ENCODE measurements around the gene GAS7.
"Not testable (repeated sequence)": the region's sequence is repeated elsewhere in the genome, so short reads cannot be mapped to it uniquely, and the experiment has no call there.

GAS7 gene

GRCh38 chr17:10010752-10011151 lies 187.7 kb downstream of the GAS7 start:
- no peak for DNase-seq

GRCh38 chr17:10003705-10004104 lies 194.7 kb downstream of the GAS7 start:
- no peak for DNase-seq

- not testable (repeated sequence) for DNase-seq
These were observed 195.6 kb downstream of the GAS7 start for GRCh38 chr17:10002567-10003360.

DNA sequence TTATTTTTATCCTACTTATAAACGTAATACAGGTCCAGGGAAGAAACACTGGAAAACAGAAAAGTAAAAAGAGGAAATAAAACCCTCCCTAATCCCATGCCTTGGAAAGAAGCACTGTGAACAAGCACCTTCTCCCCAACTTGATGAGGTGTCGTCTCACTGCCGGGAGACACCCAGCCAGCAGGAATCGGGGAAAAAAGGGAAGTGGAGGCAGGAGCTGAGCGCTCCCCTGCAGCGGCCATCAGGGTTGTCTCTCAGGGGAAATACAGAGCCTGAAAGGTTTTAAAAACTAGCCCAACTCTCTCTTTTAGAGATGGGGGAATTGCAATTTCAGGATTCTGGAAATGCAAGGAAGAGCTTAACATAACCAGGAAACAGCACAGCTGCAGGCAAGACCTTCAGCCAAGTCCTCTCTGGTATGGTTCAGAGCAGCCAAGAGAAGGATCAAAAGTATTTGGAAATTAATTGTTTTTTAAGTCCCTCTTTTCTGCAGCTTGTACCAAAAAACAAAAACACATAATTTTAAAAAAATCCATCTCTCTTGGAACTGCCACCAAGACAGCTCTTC lies 197.0 kb downstream of the GAS7 start:
- DNase-seq = peak; percentile 54

DNA sequence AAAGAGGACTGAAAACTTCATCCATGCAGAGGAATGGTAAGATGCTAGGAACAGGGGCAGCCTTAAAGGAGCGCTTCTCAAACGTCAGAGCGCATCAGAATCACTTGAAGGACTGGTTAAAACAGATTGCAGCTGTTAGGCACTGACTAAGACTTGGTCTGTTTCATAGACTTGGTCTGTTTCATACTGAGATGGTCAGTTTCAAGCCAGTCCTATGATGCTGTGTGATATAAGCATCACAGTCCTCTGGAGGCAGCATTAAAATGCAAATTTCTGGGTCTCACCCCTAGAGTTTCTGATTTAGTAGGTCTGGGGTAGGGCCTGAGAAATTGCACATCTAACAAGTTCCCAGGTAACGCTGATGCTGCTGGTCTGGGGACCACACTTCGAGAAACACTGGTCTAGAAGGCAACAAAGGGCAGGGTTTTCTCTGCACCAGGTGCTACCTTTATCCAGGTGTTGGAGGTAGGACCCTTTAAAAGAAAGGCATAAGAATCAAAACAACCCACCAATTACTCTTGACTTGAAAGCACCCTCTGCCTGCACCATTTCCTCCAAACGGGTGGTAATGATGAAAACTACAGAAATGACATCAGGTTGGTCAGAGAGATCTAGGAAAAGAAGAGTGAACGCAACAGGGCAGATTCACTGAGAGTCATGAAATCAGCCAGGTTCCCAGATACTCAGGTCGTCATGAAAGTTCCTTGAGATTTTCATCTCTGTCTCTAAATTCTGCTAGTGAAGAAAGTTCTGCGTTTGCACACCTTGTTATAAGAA lies 198.3 kb downstream of the GAS7 start:
- DNase-seq = no peak

GRCh38 chr17:9998060-9998459 lies 200.3 kb downstream of the GAS7 start:
- DNase-seq = no peak

DNA sequence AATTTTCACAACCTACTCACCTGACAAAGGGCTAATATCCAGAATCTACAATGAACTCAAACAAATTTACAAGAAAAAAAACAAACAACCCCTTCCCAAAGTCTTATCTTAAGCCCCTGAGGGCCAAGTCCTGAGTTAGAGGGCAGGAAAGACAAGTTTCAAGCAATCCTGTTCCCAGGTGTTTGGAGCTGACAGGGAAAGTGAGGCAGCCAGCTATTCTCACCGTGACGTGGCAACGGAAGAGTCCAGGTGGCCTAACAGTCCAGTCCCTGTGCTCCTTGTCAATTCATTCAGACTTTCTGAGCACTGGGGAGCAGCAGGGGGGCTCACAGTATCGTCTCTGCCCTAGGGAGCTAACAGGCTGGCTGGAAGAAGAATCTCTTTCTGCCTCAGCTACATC lies 203.6 kb downstream of the GAS7 start:
- no peak for DNase-seq

DNA sequence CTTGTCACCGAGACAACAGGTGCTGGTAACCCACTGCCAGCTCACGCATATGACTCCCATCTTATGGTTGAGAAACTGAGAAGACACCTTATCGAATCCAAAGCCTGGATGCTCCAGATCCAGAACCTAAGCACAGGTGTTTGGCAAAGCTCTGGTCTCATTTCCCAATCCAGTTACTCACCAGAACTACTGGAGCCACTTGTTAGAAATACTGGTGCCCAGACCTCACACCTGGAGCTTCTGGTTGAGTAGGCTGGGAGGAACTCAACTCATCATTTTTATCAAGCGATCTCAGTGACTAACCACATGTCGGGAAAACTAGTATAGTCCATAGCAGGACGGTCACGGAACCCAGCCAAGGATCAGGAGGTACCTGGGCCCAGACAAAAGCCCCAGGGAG lies 206.6 kb downstream of the GAS7 start:
- no peak for DNase-seq

GRCh38 chr17:9991351-9991750 lies 207.1 kb downstream of the GAS7 start:
- DNase-seq = no peak

DNA sequence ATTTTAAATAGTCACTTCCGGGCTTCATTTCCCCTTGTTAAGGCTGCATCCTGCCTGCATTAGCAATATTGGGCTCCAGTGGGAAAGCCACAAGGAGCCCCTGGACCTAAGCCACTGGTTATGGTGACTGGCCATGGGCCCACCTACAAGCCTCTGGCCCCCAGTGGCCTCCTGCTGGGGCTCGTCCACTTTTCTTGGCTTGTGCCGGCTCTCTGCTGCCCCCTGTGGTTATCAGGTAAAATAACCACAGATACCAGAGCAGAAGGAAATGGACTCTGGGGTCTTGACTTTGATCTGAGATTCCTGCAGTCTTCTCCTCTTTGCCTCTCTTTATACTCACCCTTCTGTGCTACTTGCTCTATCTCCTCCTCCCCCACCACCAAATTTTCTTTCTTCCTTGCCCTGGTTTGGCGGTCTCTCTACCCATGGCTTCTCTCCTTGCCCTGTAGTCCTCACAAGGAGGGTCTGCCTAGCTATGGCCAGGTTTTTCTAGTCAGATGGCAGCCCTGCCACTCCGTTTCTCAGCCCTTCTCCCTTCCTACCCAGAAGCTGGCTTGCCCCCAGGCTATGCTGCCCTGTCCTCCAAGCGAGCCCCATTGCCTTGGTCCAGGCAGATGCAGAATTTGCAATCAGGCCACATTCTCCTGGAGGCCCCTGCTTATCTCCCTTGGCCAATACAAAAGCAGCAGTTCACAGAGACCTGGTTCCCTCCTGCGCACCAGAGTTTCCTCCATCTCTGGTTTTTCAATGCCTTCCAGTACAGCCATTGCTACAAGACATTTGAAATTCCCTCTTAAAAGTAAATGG lies 210.4 kb downstream of the GAS7 start:
- peak; percentile 34 for DNase-seq

DNA sequence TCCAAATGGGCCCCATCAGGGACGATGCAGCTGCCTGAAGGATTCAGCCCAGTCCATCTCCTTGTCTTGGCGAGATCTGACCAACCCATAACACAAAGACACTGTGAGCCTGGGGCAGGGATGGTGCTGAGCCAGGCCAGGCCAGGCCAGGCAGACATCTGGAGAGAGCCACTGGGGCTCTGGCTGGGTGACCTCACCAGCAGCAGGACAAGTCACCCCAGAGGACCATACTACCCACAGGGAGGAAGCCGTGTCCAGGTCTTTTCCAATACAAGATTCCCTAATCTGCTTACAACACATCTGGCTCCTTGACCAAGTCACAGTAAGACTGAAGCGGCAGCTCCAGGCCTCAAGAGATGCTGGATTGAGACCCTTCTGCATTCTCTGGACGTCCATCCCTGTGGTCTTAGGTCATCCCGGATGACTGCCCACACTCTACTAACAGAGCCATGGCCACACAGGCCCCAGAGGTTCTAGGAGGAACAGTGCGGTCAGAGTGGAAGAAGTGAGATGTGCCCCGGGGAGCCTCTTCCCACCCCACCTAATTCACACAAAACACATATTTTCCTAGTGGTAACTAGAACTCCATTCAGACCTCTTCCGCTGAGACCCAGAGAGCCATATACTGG lies 211.5 kb downstream of the GAS7 start:
- peak; percentile 9 for DNase-seq

GRCh38 chr17:9985646-9986045 lies 212.8 kb downstream of the GAS7 start:
- DNase-seq = no peak

DNA sequence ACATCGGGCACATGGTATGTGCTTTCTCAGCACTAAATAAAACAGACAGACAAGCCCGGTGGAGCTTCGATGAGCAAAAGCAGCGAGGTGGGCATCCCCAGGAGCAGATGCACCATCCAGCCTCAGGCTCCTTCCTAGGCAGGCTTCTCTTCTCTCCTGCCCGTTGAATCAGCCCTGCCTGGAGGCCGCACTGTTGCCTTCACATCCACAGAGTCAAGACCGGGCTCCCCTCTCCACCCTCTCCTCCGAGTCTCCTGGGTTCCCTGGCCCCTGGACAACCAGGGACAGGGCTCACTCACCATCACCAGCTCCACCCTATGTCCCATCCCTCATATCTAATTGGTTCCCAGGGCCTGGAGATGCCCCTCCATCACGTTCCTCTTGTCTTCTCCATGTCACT lies 213.6 kb downstream of the GAS7 start:
- DNase-seq = no peak

DNA sequence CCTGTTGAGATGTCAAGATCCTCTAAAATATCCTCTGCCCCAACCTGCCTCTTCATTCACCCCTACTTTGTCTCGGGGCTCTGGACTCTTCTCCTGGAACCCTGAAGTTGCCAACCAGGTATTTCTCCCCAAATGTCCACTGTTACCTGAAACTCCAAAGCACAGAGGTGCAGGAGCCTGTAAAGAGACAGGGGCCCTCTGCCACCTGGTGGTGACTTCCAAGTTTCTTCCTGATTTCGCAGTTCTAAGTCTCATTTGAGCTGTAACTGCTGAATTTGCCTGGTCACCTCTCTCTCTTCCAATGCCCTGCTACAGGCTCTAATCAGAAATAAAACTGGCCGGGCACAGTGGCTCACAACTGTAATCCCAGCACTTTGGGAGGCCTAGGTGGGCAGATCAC lies 216.2 kb downstream of the GAS7 start:
- peak; percentile 31 for DNase-seq

- no peak for DNase-seq
These were observed 217.0 kb downstream of the GAS7 start for GRCh38 chr17:9981344-9981915.

- DNase-seq = no peak
These were observed 218.9 kb downstream of the GAS7 start for GRCh38 chr17:9979463-9979995.

GRCh38 chr17:9977180-9977575 lies 221.2 kb downstream of the GAS7 start:
- DNase-seq = no peak

- DNase-seq = no peak
These were observed 221.9 kb downstream of the GAS7 start for GRCh38 chr17:9976283-9977179.

DNA sequence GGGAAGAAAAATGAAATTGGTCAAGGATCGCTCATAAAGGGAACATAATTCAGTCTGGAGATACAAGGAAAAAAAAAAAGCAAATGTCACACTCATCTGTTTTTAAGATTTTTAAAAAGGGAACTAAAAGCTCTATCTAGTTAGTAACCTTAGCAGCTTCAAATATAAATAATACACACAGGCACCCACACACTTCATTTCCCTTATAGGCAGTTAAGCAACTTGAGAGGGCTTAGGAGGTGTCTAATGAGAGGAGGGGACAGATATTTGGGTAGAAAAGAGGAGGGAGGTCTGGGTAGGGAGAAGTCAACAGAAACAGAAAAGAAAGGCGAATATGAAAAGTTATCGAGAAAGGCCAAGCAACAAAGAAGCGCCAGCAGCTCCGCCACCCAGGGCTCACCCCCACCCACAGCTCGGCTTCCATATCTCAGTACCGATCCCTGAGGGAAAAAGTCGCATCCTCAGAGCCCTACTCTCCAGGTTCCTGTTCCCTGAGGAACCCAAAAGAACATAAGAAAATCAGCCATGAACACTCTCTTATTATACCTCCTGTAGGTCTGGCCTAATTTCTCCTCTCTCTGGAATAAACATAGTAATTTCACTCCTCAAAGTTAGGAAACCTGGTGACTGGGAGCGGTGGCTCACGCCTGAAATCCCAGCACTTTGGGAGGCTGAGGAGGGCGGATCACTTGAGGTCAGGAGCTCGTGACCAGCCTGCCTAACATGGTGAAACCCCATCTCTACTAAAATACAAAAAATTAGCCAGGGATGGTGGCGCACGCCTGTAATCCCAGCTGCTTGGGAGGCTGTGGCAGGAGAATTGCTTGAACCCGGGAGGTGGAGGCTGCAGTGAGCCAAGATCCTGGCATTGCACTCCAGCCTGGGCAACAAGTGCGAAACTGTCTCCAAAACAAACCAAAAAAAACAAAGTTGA lies 223.7 kb downstream of the GAS7 start:
- DNase-seq = no peak

Data from left hindlimb (tissue), 1 donor.